MM.1S (cell line): ENCODE results near the gene RPS6KA2.

Source experiments
- EZH2 ChIP-seq: fragments of 300-600 bp; sonication (generic); optimal IDR thresholded peaks from 2 replicates; pipeline ENCODE3; 2017; ENCODE audit warnings: low read depth, mild to moderate bottlenecking, antibody characterized with exemption, low read length, mixed read lengths
- EZH2phosphoT487 ChIP-seq: fragments of 300-600 bp; sonication (generic); IDR thresholded peaks from 2 replicates; pipeline ENCODE4 v1.6.1; 2018; ENCODE audit warnings: antibody characterized with exemption, low read length
- TF ChIP-seq, protein P1 (sequence below): fragments of 300-600 bp; sonication (generic); IDR thresholded peaks from 2 replicates; pipeline ENCODE4 v1.5.1; 2016; ENCODE audit warnings: antibody characterized with exemption, low read length, mixed read lengths

- no peak for TF ChIP-seq EZH2
- TF ChIP-seq, protein P1, sequence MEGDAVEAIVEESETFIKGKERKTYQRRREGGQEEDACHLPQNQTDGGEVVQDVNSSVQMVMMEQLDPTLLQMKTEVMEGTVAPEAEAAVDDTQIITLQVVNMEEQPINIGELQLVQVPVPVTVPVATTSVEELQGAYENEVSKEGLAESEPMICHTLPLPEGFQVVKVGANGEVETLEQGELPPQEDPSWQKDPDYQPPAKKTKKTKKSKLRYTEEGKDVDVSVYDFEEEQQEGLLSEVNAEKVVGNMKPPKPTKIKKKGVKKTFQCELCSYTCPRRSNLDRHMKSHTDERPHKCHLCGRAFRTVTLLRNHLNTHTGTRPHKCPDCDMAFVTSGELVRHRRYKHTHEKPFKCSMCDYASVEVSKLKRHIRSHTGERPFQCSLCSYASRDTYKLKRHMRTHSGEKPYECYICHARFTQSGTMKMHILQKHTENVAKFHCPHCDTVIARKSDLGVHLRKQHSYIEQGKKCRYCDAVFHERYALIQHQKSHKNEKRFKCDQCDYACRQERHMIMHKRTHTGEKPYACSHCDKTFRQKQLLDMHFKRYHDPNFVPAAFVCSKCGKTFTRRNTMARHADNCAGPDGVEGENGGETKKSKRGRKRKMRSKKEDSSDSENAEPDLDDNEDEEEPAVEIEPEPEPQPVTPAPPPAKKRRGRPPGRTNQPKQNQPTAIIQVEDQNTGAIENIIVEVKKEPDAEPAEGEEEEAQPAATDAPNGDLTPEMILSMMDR = no peak
- TF ChIP-seq EZH2phosphoT487 = no peak
These were observed 139.9 kb downstream of the RPS6KA2 start for GRCh38 chr6:166487148-166487547.
